PC-9 (cell line): Measurements from ENCODE around the gene TPSG1. TPM values are rescaled to one million over a fixed set of nuclear protein-coding genes. Genes with fewer than 3 reads are reported as not detected.
"Not testable (repeated sequence)": the region's sequence is repeated elsewhere in the genome, so short reads cannot be mapped to it uniquely, and the experiment has no call there.

ENCODE experiments used
- BruUV-seq: library from RNA; stranded (reverse); fragments of 400-500 nt; replicated peaks from 2 replicates; lab custom pipeline; 2021; lab: Mats Ljungman, UMichigan
- CTCF ChIA-PET: fragments of 300-600 bp; sonication (Branson Sonifier 250); formaldehyde crosslinking; loops from one replicate; lab custom pipeline; 2022; ENCODE audit warnings: antibody characterized with exemption; lab: Charles Lee
- POLR2A ChIA-PET: fragments of 300-600 bp; sonication (Branson Sonifier 250); formaldehyde crosslinking; loops from one replicate; lab custom pipeline; 2022; ENCODE audit warnings: antibody characterized with exemption; ENCODE audit not compliant: unreplicated experiment; lab: Charles Lee
- DNase-seq, 2 experiments: peaks; one replicate each; pipeline versions ENCODE4 v3.0.0 to v3.0.0-alpha.2; 2015 to 2022; ENCODE audit warnings: mixed read lengths in 1 of 2
- H2AFZ ChIP-seq: fragments of 200-600 bp; sonication (generic); 2 replicates; pipeline ENCODE4 v1.8.1; 2017; ENCODE audit warnings: antibody characterized with exemption
- H3F3A ChIP-seq: fragments of 200-600 bp; sonication (generic); 2 replicates; pipeline ENCODE4 v1.8.1; 2017; ENCODE audit warnings: antibody characterized with exemption, mild to moderate bottlenecking, low read depth; ENCODE audit not compliant: insufficient read depth
- H3K27ac ChIP-seq: fragments of 200-600 bp; sonication (generic); 2 replicates; pipeline ENCODE4 v1.6.1; 2016; ENCODE audit warnings: mixed run types
- H3K27me3 ChIP-seq: fragments of 200-600 bp; sonication (generic); 2 replicates; pipeline ENCODE4 v1.6.1; 2016; ENCODE audit warnings: low read depth, mixed run types; ENCODE audit not compliant: insufficient read depth
- H3K36me3 ChIP-seq: fragments of 200-600 bp; sonication (generic); 2 replicates; pipeline ENCODE4 v1.6.1; 2016; ENCODE audit warnings: low read depth, mixed run types
- H3K4me1 ChIP-seq: fragments of 200-600 bp; sonication (generic); replicated peaks from 2 replicates; pipeline ENCODE4 v1.6.1; 2016; ENCODE audit warnings: mixed run types; ENCODE audit not compliant: insufficient read depth
- H3K4me2 ChIP-seq: fragments of 200-600 bp; sonication (generic); 2 replicates; pipeline ENCODE4 v1.6.1; 2017; ENCODE audit warnings: mixed run types
- H3K4me3 ChIP-seq: fragments of 200-600 bp; sonication (generic); 2 replicates; pipeline ENCODE4 v1.6.1; 2016; ENCODE audit warnings: mixed run types
- H3K79me2 ChIP-seq: fragments of 200-600 bp; sonication (generic); 2 replicates; pipeline ENCODE4 v1.6.1; 2017; ENCODE audit warnings: low read depth, mixed run types
- H3K9me2 ChIP-seq: fragments of 200-600 bp; sonication (generic); 2 replicates; pipeline ENCODE4 v1.8.1; 2017; ENCODE audit warnings: mild to moderate bottlenecking; ENCODE audit not compliant: insufficient read depth
- H3K9me3 ChIP-seq: fragments of 200-600 bp; sonication (generic); 2 replicates; pipeline ENCODE4 v1.8.1; 2016; ENCODE audit warnings: low read depth; ENCODE audit not compliant: insufficient read depth
- H4K20me1 ChIP-seq: fragments of 200-600 bp; sonication (generic); 2 replicates; pipeline ENCODE4 v1.8.1; 2017; ENCODE audit not compliant: insufficient read depth
- intact Hi-C: fragments of 100-400 bp; cut with micrococcal nuclease; formaldehyde crosslinking; loops from one replicate; pipeline ENCODE4 v1.10.0; 2022; ENCODE audit not compliant: unreplicated experiment
- total RNA-seq: library from RNA; stranded (reverse); gene quantifications from 2 replicates; pipeline ENCODE4 v1.2.3, GENCODE V29; 2021

TPSG1 gene
- total RNA-seq, 1 experiment from 2014 or later, result not detected

- DNase-seq, H2AFZ ChIP-seq, H4K20me1 ChIP-seq, H3K9me3 ChIP-seq, H3K9me2 ChIP-seq, H3F3A ChIP-seq, H3K27ac ChIP-seq, H3K4me2 ChIP-seq, H3K36me3 ChIP-seq, CTCF ChIA-PET, H3K27me3 ChIP-seq, POLR2A ChIA-PET, intact Hi-C loops, H3K79me2 ChIP-seq, BruUV-seq, H3K4me1 ChIP-seq, H3K4me3 ChIP-seq: not testable (repeated sequence)
Measured at GRCh38 chr16:1230084-1230470, 5.0 kb upstream of the TPSG1 start, which contains the start of gene TPSB2. TSS of gene TPSB2 (minus strand) at chr16:1230184. CDS start at chr16:1229951, 233 bp downstream.

- POLR2A ChIA-PET, H3K36me3 ChIP-seq, intact Hi-C loops, H2AFZ ChIP-seq, H4K20me1 ChIP-seq, H3K27me3 ChIP-seq, H3K4me1 ChIP-seq, H3K4me3 ChIP-seq, H3K4me2 ChIP-seq, H3K9me2 ChIP-seq, H3K9me3 ChIP-seq, H3K27ac ChIP-seq, H3F3A ChIP-seq, DNase-seq, CTCF ChIA-PET, BruUV-seq, H3K79me2 ChIP-seq: not testable (repeated sequence)
Measured at GRCh38 chr16:1229476-1229875, 4.4 kb upstream of the TPSG1 start.

GRCh38 chr16:1228227-1228626, 3.2 kb upstream of the TPSG1 start:
- H3K36me3 ChIP-seq, POLR2A ChIA-PET, H3F3A ChIP-seq, H3K4me1 ChIP-seq, H3K4me3 ChIP-seq, intact Hi-C loops, H3K79me2 ChIP-seq, H2AFZ ChIP-seq, BruUV-seq, CTCF ChIA-PET, H3K27ac ChIP-seq, H3K4me2 ChIP-seq, H3K9me2 ChIP-seq, H4K20me1 ChIP-seq, H3K9me3 ChIP-seq, DNase-seq: not testable (repeated sequence)
- H3K27me3 ChIP-seq, result peaks cover 12% of the 10 kb centered on the region

GRCh38 chr16:1226692-1227091, 1.6 kb upstream of the TPSG1 start:
- DNase-seq, CTCF ChIA-PET, BruUV-seq, H3K4me2 ChIP-seq, H2AFZ ChIP-seq, H3K4me1 ChIP-seq, H4K20me1 ChIP-seq, POLR2A ChIA-PET, H3K9me2 ChIP-seq, H3K36me3 ChIP-seq, intact Hi-C loops, H3K4me3 ChIP-seq, H3K79me2 ChIP-seq, H3K27ac ChIP-seq, H3F3A ChIP-seq, H3K9me3 ChIP-seq: not testable (repeated sequence)
- H3K27me3 ChIP-seq, result peaks cover 27% of the 10 kb centered on the region

- H2AFZ ChIP-seq, H3K9me3 ChIP-seq, DNase-seq, intact Hi-C loops, H3K4me3 ChIP-seq, CTCF ChIA-PET, H3F3A ChIP-seq, H3K4me2 ChIP-seq, H3K4me1 ChIP-seq, H3K36me3 ChIP-seq, BruUV-seq, H3K9me2 ChIP-seq, H3K79me2 ChIP-seq, H4K20me1 ChIP-seq, H3K27ac ChIP-seq, POLR2A ChIA-PET: not testable (repeated sequence)
- H3K27me3 ChIP-seq, result peaks cover 36% of the 10 kb centered on the region
Measured at GRCh38 chr16:1225728-1226311, 752 bp upstream of the TPSG1 start.
